HG03354 (cell line): ENCODE results near the gene TIAM1.

ENCODE experiments used
- ATAC-seq: cut with Tn5 transposase; IDR thresholded peaks from one replicate; pipeline ENCODE4 v1.9.1; 2021; ENCODE audit warnings: mild to moderate bottlenecking; ENCODE audit not compliant: unreplicated experiment, poor library complexity, severe bottlenecking

Gene TIAM1

DNA sequence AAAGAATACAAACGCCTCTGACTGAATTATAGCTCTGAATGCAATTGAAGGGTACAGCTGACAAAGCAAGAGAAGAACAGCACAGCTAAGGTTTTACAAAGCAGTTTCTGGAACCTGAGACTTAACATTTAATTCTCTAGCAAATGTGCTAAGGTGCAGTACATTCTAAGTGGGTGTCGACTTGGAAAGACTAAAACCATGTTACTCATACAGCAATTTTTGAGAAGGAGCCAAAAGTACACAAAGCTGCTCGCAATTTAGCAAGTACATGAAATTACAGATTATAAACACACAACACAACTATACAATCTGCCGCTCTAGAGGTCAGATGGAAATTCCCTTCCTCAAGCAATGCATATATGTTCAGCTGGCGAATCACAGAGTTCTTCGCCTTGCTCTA lies 121.9 kb downstream of the TIAM1 start:
- ATAC-seq: no peak

- no peak for ATAC-seq
Observed at GRCh38 chr21:31221043-31221442, 123.0 kb downstream of the TIAM1 start.

- ATAC-seq: no peak
Observed at GRCh38 chr21:31220575-31220974, 123.5 kb downstream of the TIAM1 start.

DNA sequence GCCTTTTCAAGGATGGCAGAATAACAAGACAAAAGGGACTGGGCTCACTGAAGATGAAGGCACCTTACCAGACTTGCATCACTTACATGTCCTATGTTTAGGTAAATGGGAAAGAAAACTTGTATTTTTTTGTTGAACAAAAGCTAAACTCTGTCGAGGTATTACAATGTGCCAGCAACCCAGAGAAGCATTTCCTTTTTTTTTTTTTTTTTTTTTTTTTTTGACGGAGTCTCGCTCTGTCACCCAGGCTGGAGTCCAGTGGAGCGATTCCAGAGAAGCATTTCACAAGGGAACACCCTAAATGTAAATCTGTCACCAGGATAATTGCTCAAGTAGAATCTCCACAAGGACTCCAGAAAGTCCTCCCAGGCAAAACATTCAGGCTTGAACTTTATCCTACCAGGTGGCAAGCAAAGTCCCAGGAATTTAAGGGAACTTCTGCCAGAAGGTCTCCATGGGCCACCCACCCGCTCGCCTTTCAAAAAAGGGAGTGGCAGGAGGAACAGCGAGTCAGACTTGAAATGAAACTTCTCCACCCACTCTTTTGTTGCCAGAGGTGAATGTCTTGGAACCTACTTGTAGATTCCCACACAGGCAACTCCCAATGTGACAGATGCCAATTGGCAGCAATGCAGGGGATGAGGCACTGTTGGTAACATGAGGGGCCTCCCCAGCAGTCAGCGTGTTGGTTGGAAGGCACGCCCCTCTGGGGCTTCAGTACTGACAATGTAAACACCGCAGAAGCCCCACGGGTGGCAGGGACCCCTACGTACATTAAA lies 125.0 kb downstream of the TIAM1 start:
- ATAC-seq: no peak

- no peak for ATAC-seq
Observed at GRCh38 chr21:31216206-31216605, 127.9 kb downstream of the TIAM1 start.

- ATAC-seq: no peak
Observed at GRCh38 chr21:31213787-31214186, 130.3 kb downstream of the TIAM1 start.

DNA sequence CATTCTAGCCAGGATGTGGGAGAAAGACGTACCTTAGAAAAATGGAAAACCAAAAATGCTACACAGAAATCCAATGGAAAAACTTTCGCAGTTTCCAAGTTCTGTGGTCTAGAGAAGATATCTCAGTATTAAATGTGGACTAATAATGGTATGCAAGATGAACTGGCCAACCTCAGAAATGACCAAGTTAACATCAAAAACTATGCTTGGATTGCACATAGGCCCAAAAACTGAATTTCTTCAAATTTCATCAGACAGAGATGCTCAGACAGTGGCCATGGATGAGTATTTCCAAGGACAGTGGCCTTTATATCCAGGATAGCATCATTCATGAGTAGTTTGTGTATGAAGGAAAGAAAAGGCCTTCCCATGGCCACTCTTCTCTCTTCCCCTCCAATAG lies 132.2 kb downstream of the TIAM1 start:
- ATAC-seq: no peak

GRCh38 chr21:31205412-31205811 lies 138.6 kb downstream of the TIAM1 start:
- ATAC-seq: no peak

- no peak for ATAC-seq
Observed at GRCh38 chr21:31204801-31205200, 139.3 kb downstream of the TIAM1 start.

DNA sequence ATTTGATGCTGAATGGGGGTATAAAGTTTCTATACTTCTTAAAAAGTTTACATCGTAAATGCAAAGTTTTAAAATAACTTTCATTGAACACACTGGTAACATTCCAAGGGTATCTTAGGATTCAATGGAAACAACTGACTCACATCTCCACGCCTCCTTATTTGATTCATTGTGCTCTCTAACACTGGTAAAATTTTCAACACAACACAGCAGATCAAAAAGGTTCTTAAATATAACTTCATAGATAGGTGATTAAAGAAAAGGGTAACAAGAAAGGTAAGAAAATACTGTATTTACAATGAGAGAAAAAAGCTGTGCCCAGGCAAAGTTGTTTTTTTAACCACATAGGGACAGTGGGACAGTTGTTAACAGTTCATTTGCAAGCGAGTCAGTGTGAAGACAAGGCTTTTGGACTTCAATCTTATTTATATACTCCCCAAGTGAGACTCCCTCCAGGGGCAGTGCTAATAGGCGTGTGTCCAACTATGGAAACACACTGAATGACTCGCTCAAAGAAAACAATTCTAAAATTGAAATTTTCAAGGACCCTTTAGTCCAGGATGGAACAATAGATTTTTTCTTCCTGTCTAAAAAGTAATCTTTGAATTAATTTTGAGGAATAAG lies 140.5 kb downstream of the TIAM1 start:
- ATAC-seq: no peak

- ATAC-seq: peak; percentile 80
Observed at GRCh38 chr21:31201548-31201947, 142.5 kb downstream of the TIAM1 start.

DNA sequence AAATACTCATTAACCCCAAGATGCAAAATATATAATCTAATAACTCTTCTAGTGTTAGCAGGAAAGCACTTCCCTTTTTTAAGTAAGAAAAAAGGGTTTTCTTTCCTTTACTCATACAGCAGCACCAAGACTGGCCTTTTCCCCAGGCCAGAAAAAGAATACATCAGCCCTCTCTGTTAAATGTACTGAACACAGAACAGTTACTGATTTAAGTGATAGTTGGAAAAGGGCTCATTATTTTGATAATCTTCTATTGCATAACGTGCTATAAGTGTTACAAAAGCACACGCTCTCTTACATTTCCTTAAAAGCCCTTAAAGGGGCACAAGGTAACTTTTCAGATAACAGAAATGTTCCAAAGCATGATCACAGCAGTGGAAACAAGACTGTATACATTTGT lies 142.9 kb downstream of the TIAM1 start:
- ATAC-seq: peak; percentile 18

DNA sequence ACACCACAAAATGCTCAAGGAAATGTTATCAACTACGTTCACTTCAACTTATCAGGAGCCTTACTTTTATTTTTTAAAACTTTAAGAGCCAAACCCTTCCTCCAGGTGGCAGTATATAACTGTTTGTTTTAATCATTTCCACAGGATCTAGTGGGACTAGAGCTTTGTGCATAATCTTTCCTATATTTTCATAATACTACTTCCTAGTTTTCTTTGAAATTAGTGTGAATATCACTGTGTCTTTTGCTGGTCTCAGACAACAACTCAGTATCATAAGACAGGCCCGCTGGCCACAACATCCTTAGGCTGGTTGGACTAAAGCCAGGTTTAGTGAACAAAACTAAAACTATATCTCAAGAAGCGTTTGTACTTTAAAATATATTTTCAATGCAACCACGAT lies 145.5 kb downstream of the TIAM1 start:
- ATAC-seq: no peak

- ATAC-seq: no peak
Observed at GRCh38 chr21:31196724-31197123, 147.3 kb downstream of the TIAM1 start.

- peak; percentile 47 for ATAC-seq
Observed at GRCh38 chr21:31195334-31196015, 148.6 kb downstream of the TIAM1 start.

- no peak for ATAC-seq
Observed at GRCh38 chr21:31194510-31195293, 149.4 kb downstream of the TIAM1 start.

DNA sequence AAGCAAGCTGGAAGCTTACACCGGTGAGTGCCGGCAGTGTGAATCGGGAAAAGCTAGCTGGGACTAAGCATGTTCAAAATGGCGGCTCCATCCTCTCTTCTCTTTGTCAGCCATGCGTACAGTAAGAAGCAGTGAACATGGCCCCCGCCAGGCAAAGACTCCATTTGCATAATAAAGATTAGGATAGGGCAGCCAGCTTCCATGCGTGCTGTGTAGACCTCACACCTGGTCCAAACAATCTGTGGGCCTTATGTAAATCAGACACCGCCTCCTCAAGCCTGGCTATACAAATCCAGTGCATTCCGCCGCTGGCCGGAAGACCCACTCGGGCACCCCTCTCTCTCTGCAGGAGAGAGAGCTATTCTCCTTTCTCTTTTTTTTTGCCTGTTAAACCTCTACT lies 150.3 kb downstream of the TIAM1 start:
- ATAC-seq: no peak

DNA sequence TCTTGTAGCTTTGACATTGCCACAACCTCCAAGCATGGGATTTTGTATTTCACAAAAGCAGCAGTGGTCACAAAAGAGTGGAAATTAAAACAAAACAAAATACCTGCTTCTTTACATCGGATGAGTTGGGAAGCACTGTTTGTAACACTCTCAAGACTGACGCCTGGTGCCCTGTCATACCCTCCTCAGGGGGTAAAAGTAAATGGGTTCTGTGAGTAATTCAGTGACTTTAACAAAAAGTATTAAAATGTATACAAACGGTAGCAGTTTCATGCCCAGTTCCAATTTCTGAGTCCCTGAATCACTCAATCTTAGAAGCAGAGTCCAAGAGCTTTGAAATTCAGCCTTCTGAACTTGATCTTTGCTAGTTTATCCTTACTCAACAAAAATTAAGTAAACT lies 152.5 kb downstream of the TIAM1 start:
- no peak for ATAC-seq

DNA sequence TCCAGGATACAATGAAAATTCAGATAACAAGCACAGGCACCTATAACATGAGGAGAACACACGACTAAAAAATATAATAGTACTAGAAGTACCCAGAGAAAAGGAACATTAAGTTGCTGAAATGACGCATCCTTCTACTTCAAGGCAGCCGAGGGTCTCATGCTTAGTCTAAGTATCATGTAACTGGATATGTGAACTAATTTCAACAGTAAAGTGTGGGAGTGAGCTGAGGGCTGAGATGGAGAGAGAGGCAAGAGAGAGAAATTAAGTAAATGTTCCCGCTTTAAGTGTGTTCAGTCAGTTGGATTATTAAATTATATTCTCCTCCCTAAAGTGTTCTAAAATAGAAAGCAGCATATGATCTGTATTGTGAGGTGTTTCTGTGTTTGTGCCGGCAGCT lies 153.5 kb downstream of the TIAM1 start:
- no peak for ATAC-seq

DNA sequence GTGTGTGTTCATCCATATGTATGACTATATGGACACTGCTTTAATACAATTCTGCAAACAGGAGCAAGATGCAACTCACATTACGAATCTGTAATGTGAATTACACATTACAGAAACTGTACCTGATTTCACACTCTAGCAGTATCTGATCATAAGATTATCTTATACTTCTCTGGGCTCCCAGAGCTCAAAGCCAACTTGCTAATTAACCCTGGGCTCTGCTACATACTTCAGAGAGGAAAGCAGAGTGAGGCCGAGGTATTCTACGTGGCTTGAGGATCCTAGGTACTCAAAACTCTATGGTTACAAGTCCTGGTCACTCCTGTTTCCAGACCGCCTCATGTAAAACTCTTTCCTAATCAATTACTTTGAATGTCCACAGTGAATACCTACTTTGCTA lies 156.6 kb downstream of the TIAM1 start:
- no peak for ATAC-seq
